Brain microvascular endothelial cell (primary cell): ENCODE measurements around the gene C21orf58.

Experiments
- DNase-seq: peaks from one replicate; pipeline ENCODE4 v3.0.0-alpha.2; 2020
- H3K27ac ChIP-seq: fragments of 250-450 bp; sonication (Bioruptor Pico); 2 replicates; pipeline ENCODE4 v1.5.1; 2020; ENCODE audit warnings: mild to moderate bottlenecking, moderate library complexity
- H3K27me3 ChIP-seq: fragments of 250-450 bp; sonication (Bioruptor Pico); replicated peaks from 2 replicates; pipeline ENCODE4 v1.5.1; 2020; ENCODE audit warnings: mild to moderate bottlenecking
- H3K36me3 ChIP-seq: fragments of 250-450 bp; sonication (Bioruptor Pico); replicated peaks from 2 replicates; pipeline ENCODE4 v1.5.1; 2020; ENCODE audit warnings: mild to moderate bottlenecking
- H3K4me3 ChIP-seq: 2 replicates; pipeline ENCODE4 v1.5.1; 2011; ENCODE audit warnings: low read depth, mild to moderate bottlenecking, control low read depth, low read length, moderate library complexity
- in situ Hi-C: cut with HindIII; loops from 2 replicates; pipeline ENCODE4 v1.10.0; 2017; ENCODE audit warnings: low sequenced_read_pairs, low pct_ligation_motif_present
- TF ChIP-seq, protein P1 (sequence below): IDR thresholded peaks from 2 replicates; pipeline ENCODE4 v1.5.1; 2011; ENCODE audit warnings: low read depth, mild to moderate bottlenecking, moderate library complexity, low read length, control low read depth, inconsistent platforms; ENCODE audit errors: missing control alignments

The C21orf58 gene

DNA sequence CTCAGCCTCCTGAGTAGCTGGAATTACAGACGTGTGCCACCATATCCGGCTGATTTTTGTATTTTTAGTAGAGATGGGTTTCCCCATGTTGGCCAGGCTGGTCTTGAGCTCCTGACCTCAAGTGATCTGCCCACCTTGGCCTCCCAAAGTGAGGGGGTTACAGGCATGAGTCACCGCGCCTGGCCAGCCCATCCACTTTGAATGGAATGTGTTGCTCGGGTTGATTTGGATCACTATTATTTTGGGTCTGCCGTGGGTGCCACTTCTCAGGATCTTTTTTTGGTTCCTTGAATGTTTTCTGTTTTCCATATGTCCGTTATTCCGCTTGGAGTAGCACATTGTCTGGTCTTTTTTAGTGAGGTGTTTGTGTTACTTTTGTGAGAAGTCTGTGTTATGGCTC lies 17.3 kb upstream of the C21orf58 start:
- in situ Hi-C loops = no loop called here
- H3K27me3 ChIP-seq = no peaks in the 10 kb centered on the region
- no peak overlapping the region for H3K27ac ChIP-seq
- H3K4me3 ChIP-seq = no peak overlapping the region
- TF ChIP-seq, protein P1, sequence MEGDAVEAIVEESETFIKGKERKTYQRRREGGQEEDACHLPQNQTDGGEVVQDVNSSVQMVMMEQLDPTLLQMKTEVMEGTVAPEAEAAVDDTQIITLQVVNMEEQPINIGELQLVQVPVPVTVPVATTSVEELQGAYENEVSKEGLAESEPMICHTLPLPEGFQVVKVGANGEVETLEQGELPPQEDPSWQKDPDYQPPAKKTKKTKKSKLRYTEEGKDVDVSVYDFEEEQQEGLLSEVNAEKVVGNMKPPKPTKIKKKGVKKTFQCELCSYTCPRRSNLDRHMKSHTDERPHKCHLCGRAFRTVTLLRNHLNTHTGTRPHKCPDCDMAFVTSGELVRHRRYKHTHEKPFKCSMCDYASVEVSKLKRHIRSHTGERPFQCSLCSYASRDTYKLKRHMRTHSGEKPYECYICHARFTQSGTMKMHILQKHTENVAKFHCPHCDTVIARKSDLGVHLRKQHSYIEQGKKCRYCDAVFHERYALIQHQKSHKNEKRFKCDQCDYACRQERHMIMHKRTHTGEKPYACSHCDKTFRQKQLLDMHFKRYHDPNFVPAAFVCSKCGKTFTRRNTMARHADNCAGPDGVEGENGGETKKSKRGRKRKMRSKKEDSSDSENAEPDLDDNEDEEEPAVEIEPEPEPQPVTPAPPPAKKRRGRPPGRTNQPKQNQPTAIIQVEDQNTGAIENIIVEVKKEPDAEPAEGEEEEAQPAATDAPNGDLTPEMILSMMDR = no peak
- peaks cover 19% of the 10 kb centered on the region for H3K36me3 ChIP-seq
- no peak for DNase-seq

DNA sequence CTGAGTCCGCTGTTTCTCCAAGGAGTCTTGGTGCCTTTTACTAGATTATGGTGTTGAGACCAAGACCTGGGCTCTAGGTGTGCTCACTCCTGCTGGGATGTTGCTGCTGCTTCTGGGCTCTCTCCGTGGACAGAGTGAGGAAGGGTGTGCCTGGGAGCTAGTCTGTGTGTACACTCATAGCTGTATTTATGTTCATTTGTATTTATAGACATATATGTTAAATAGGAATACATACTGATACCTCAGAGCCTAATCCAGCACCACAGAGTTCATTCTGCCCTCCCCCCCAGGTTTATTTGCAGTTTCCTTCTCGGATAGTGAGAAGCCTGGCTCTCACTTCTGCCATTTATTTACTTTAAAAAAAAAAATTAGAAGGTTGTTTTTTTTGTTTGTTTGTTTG lies 12.9 kb upstream of the C21orf58 start:
- DNase-seq = no peak
- Histone ChIP-seq H3K27ac (no peak overlapping the region), H3K4me3 (no peak overlapping the region), H3K36me3 (peaks cover 20% of the 10 kb centered on the region), H3K27me3 (no peaks in the 10 kb centered on the region)
- in situ Hi-C loops = no loop called here
- TF ChIP-seq, protein P1 = no peak

DNA sequence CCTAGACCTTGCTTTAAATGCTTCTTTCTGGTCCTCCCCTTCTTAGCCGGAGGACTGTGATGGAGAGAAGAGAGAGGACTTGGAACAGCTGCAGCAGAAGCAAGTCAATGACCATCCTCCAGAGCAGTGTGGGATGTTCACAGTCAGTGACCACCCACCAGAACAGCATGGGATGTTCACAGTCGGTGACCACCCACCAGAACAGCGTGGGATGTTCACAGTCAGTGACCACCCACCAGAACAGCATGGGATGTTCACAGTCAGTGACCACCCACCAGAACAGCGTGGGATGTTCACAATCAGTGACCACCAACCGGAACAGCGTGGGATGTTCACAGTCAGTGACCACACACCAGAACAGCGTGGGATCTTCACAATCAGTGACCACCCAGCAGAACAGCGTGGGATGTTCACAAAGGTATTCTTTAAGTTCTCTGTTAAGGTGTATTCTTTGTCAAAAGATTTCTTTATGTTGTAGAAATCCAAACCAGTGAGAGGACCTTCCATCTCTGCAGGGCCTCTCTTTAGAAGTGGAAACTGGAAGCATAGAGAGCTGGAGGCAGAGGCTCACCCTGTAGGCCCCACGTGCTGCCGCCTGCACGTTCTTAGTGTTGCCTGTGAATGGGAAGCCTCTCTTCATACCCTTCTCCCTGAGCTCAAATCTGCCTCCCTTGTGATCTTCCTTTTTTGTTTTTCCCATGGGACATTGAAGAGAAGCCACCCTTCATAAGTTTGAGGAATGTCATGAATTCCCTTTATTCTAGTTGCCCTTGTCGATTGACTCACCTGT lies 10.9 kb upstream of the C21orf58 start:
- TF ChIP-seq, protein P1 = no peak
- no peaks in the 10 kb centered on the region for H3K27me3 ChIP-seq
- DNase-seq = no peak
- in situ Hi-C loops = no loop called here
- peaks cover 16% of the 10 kb centered on the region for H3K36me3 ChIP-seq
- H3K27ac ChIP-seq = no peak overlapping the region
- no peak overlapping the region for H3K4me3 ChIP-seq

DNA sequence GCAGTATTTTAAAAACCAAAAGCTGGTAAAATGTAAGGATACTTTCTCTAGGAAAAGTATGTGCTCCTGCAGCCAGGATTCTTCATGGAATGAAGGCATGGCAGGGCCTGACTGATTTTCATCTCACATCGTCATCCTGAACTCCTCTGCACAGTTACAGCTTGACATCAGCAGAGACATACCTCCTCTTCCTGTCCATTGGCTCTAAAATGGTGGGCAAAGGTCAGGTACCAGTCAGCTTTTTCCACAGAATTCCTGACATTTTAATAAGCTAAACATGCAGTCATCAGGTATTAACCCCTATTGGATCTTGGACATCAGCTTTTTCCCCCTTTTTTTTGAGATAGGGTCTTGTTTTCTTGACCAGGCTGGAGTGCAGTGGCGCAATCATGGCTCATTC lies 6.1 kb upstream of the C21orf58 start:
- TF ChIP-seq, protein P1 = no peak

DNA sequence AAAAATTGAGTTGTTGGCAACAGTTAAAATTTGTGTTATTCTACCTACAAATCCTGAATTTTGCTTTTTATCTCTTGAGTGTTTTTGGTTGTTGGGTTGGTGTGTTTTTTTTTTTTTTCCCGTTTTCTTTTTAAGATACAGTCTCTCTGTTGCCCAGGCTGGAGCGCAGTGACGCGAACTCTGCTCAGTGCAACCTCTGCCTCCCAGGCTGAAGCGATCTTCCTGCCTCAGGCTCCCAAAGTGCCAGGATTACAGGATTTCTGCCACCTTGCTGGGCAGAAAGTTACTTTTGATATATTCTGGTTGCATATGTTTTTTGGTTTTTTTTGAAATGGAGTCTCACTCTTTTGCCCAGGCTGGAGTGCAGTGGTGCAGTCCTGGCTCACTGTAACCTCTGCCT lies 4.5 kb upstream of the C21orf58 start:
- no peak overlapping the region for H3K4me3 ChIP-seq
- H3K27me3 ChIP-seq = no peaks in the 10 kb centered on the region
- TF ChIP-seq, protein P1 = no peak
- no peak overlapping the region for H3K27ac ChIP-seq
- no peak for DNase-seq
- peaks cover 5% of the 10 kb centered on the region for H3K36me3 ChIP-seq
- in situ Hi-C loops = no loop called here

More for the DNA sequence above, 6.1 kb upstream of the C21orf58 start:
- peaks cover 5% of the 10 kb centered on the region for H3K36me3 ChIP-seq
- DNase-seq = no peak
- in situ Hi-C loops = no loop called here
- no peak overlapping the region for H3K27ac ChIP-seq
- no peaks in the 10 kb centered on the region for H3K27me3 ChIP-seq
- no peak overlapping the region for H3K4me3 ChIP-seq

DNA sequence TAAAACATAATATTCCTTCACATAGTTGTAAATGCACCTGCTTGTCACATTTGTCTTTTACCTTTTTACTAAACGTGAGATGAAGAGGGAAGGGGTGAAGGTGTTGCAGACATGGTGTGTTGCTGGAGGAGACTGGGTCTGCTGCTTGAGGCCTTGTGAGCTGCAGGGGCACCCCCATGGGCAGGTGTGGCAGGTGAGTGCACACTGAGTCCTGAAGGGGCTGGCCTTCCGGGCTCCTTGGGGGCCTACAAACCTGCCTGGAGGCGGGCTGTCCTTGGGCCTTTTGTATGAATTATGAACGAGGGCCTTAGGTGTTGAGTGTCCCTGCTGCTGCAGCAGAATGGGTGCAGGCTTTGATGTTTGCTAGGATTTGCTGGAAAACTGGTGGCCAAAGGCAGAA lies 4.0 kb upstream of the C21orf58 start:
- peaks cover 5% of the 10 kb centered on the region for H3K36me3 ChIP-seq
- no peaks in the 10 kb centered on the region for H3K27me3 ChIP-seq
- no peak overlapping the region for H3K27ac ChIP-seq
- no peak overlapping the region for H3K4me3 ChIP-seq
- TF ChIP-seq, protein P1 = no peak
- in situ Hi-C loops = no loop called here
- DNase-seq = no peak
